Thyroid gland (tissue), 4 donors: ENCODE data around the gene LRRN3. TPM values are rescaled to one million over a fixed set of nuclear protein-coding genes. Genes with fewer than 3 reads are reported as not detected.

ENCODE experiments used
- DNase-seq, 2 donors: peaks; one replicate each; pipeline ENCODE4 v3.0.0-alpha.2; 2019
- H3K27ac ChIP-seq, 3 donors: fragments of 200-600 bp; sonication (generic); 1 replicate in 2 of 3; 2 replicates in 1 of 3; pipeline ENCODE4 v1.5.1; 2016 to 2019; ENCODE audit warnings: mild to moderate bottlenecking in 1 of 3, moderate library complexity in 1 of 3
- H3K27me3 ChIP-seq: fragments of 200-600 bp; sonication (generic); one replicate; pipeline ENCODE4 v1.5.1; 2019
- H3K36me3 ChIP-seq, 2 donors: fragments of 200-600 bp; sonication (generic); one replicate each; pipeline ENCODE4 v1.5.1; 2016 to 2019
- H3K4me1 ChIP-seq, 2 donors: fragments of 200-600 bp; sonication (generic); one replicate each; pipeline ENCODE4 v1.5.1; 2017 to 2019
- H3K4me3 ChIP-seq, 3 donors: fragments of 200-600 bp; sonication (generic); replicated peaks in 1 of 3; 1 replicate in 2 of 3; 2 replicates in 1 of 3; pipeline ENCODE4 v1.5.1; 2016; ENCODE audit warnings: mild to moderate bottlenecking in 1 of 3
- H3K9me3 ChIP-seq: fragments of 200-600 bp; sonication (generic); one replicate; pipeline ENCODE4 v1.5.1; 2017
- CTCF ChIP-seq, 6 experiments: fragments of 200-600 bp in 3 of 6; fragments of 450-650 bp in 3 of 6; sonication (generic) in 3 of 6; IDR thresholded peaks; one replicate each; pipeline ENCODE4 v1.5.1; 2016 to 2019; ENCODE audit warnings: antibody characterized with exemption in 6 of 6, mild to moderate bottlenecking in 2 of 6, inconsistent platforms in 1 of 6, moderate library complexity in 1 of 6
- POLR2A ChIP-seq, 2 donors: fragments of 450-650 bp; IDR thresholded peaks; one replicate each; pipeline ENCODE4 v1.6.1; 2017; ENCODE audit warnings: antibody characterized with exemption in 2 of 2, mild to moderate bottlenecking in 2 of 2, moderate library complexity in 1 of 2
- WGBS, 2 donors: methylation state at CpG; one replicate each; pipeline ENCODE4 v1.1.5; 2017; 5-methylcytosine and 5-hydroxymethylcytosine counted together
- intact Hi-C: fragments of 100-400 bp; cut with DNase I; formaldehyde crosslinking; loops from one replicate; pipeline ENCODE4 v1.15.1; 2023
- total RNA-seq, 4 donors: library from RNA; depleted of rRNA; stranded (reverse); fragments of >200 nt; gene quantifications; one replicate each; pipeline ENCODE4 v1.2.3, GENCODE V29; 2016

LRRN3 gene
- total RNA-seq, 4 donors from 2014 or later: 5.9 to 15.9 (median 9.7) TPM

GRCh38 chr7:111126987-111127386 is 36.1 kb downstream of the LRRN3 start:
- intact Hi-C loops: no loop called here
- Histone ChIP-seq H3K27me3 (no peaks in the 10 kb centered on the region), H3K27ac (no peak overlapping the region), H3K9me3 (no peaks in the 10 kb centered on the region), H3K36me3 (no peaks in the 10 kb centered on the region), H3K4me3 (no peak overlapping the region), H3K4me1 (no peaks in the 10 kb centered on the region)
- WGBS, 2 donors: 57 to 58% methylated on average over 3 of the region's 3 CpGs
- no peak for DNase-seq
- TF ChIP-seq CTCF (IDR thresholded peaks at IDR 0.05) (no peak), POLR2A (IDR thresholded peaks at IDR 0.05) (no peak)

GRCh38 chr7:111129435-111129834 is 38.5 kb downstream of the LRRN3 start:
- 94 to 95% methylated on average over 4 of the region's 4 CpGs for WGBS, 2 donors
- intact Hi-C loops: no loop called here
- TF ChIP-seq POLR2A (IDR thresholded peaks at IDR 0.05) (no peak), CTCF (IDR thresholded peaks at IDR 0.05) (no peak)

GRCh38 chr7:111132833-111133232 is 41.9 kb downstream of the LRRN3 start:
- intact Hi-C loops: no loop called here

More at GRCh38 chr7:111129435-111129834, 38.5 kb downstream of the LRRN3 start:
- Histone ChIP-seq H3K4me3 (no peak overlapping the region), H3K36me3 (no peaks in the 10 kb centered on the region), H3K27ac (no peak overlapping the region), H3K4me1 (no peaks in the 10 kb centered on the region), H3K9me3 (no peaks in the 10 kb centered on the region), H3K27me3 (no peaks in the 10 kb centered on the region)
- no peak for DNase-seq

GRCh38 chr7:111137296-111138192 is 46.6 kb downstream of the LRRN3 start:
- WGBS, 2 donors: 64 to 87% methylated on average over 4 of the region's 4 CpGs
- peak overlapping the region in 1 of 3 donors; percentile 6 for H3K27ac ChIP-seq
- H3K4me1 ChIP-seq: peaks cover 6 to 9% of the 10 kb centered on the region in 2 donors
- no peaks in the 10 kb centered on the region for H3K9me3 ChIP-seq
- no peak for TF ChIP-seq CTCF (IDR thresholded peaks at IDR 0.05)
- no peak for TF ChIP-seq POLR2A (IDR thresholded peaks at IDR 0.05)
- intact Hi-C loops: no loop called here
- DNase-seq: peak in 1 of 2 donors; percentile 2
- H3K36me3 ChIP-seq: no peaks in the 10 kb centered on the region
- H3K4me3 ChIP-seq: no peak overlapping the region
- H3K27me3 ChIP-seq: no peaks in the 10 kb centered on the region

More at GRCh38 chr7:111132833-111133232, 41.9 kb downstream of the LRRN3 start:
- WGBS, 2 donors: 74 to 78% methylated on average over 1 of the region's 1 CpG
- Histone ChIP-seq H3K27ac (no peak overlapping the region), H3K4me1 (peaks cover 1 to 2% of the 10 kb centered on the region in 2 donors), H3K9me3 (no peaks in the 10 kb centered on the region), H3K36me3 (no peaks in the 10 kb centered on the region), H3K27me3 (no peaks in the 10 kb centered on the region), H3K4me3 (no peak overlapping the region)
- TF ChIP-seq CTCF (IDR thresholded peaks at IDR 0.05) (no peak), POLR2A (IDR thresholded peaks at IDR 0.05) (no peak)
- no peak for DNase-seq

GRCh38 chr7:111138193-111138569 is 47.3 kb downstream of the LRRN3 start:
- 37 to 52% methylated on average over 2 of the region's 2 CpGs for WGBS, 2 donors
- H3K4me1 ChIP-seq: peaks cover 6 to 9% of the 10 kb centered on the region in 2 donors
- H3K27ac ChIP-seq: peak overlapping the region in 1 of 3 donors; percentile 6
- no peak for TF ChIP-seq POLR2A (IDR thresholded peaks at IDR 0.05)
- TF ChIP-seq CTCF (IDR thresholded peaks at IDR 0.05): no peak
- H3K9me3 ChIP-seq: no peaks in the 10 kb centered on the region
- DNase-seq: peak; percentile 35 to 48
- H3K36me3 ChIP-seq: no peaks in the 10 kb centered on the region
- intact Hi-C loops: no loop called here
- no peaks in the 10 kb centered on the region for H3K27me3 ChIP-seq
- H3K4me3 ChIP-seq: no peak overlapping the region
